ENCODE data around the gene NISCH. TPM values are rescaled to one million over a fixed set of nuclear protein-coding genes. Genes with fewer than 3 reads are reported as not detected.

Gene NISCH
- total RNA-seq, 1 experiment from 2014 or later = 62.2 TPM

GRCh38 chr3:52447512-52448355 lies 7.7 kb upstream of the NISCH start:
- Histone ChIP-seq H3K4me1 (peaks cover 37% of the 10 kb centered on the region), H3K36me3 (ENCODE audit: control insufficient read depth, insufficient read depth, low read length) (no peaks in the 10 kb centered on the region), H3K4me3 (ENCODE audit: low read depth, low read length) (no peak overlapping the region), H3K9me3 (no peaks in the 10 kb centered on the region), H3K27me3 (replicated peaks; ENCODE audit: control insufficient read depth, insufficient read depth, low read length) (no peaks in the 10 kb centered on the region)
- DNase-seq = no peak
- peaks cover 23% of the 10 kb centered on the region for H3K4me1 Mint-ChIP-seq (ENCODE audit: low read depth, unreplicated experiment)
- BruUV-seq (replicated peaks) = no TSS peak
- no peaks in the 10 kb centered on the region for H3K9me3 Mint-ChIP-seq (ENCODE audit: unreplicated experiment)
- ChIA-PET POLR2A (no interaction called here), CTCF (interaction anchor here (0.6 to 3.5 kb wide), 4 partner anchors 36 to 215 kb away, joined by 3 to 29 read pairs (median 3); no protein-coding TSS in a partner anchor)
- H3K27ac Mint-ChIP-seq (ENCODE audit: unreplicated experiment) = peak overlapping the region; percentile 75
- no peaks in the 10 kb centered on the region for H3K27me3 Mint-ChIP-seq (ENCODE audit: insufficient read depth, unreplicated experiment)
- intact Hi-C loops (cut with micrococcal nuclease; ENCODE audit: unreplicated experiment) = loop anchor here (1.0 kb wide), 2 partner anchors 19 to 35 kb away; no protein-coding TSS in a partner anchor
- H3K36me3 Mint-ChIP-seq (ENCODE audit: insufficient read depth, unreplicated experiment) = peaks cover 6% of the 10 kb centered on the region
- no peak for TF ChIP-seq CTCF (IDR thresholded peaks at IDR 0.05; ENCODE audit: insufficient read depth in 1 of 2, low read depth in 1 of 2, low read length in 1 of 2, severe bottlenecking in 1 of 2, unreplicated experiment in 1 of 2)
- no peak overlapping the region for H3K4me3 Mint-ChIP-seq (ENCODE audit: unreplicated experiment)

- ChIA-PET CTCF (no interaction called here), POLR2A (no interaction called here)
- Histone ChIP-seq H3K4me1 (peaks cover 62% of the 10 kb centered on the region), H3K36me3 (ENCODE audit: control insufficient read depth, insufficient read depth, low read length) (no peaks in the 10 kb centered on the region), H3K4me3 (ENCODE audit: low read depth, low read length) (no peak overlapping the region), H3K27me3 (replicated peaks; ENCODE audit: control insufficient read depth, insufficient read depth, low read length) (no peaks in the 10 kb centered on the region), H3K9me3 (no peaks in the 10 kb centered on the region)
- intact Hi-C loops (cut with micrococcal nuclease; ENCODE audit: unreplicated experiment) = loop anchor here (10.0 kb wide), 1 partner anchor 84 kb away; the partner anchor contains the start of genes NT5DC2 and UQCC5
- BruUV-seq (replicated peaks) = no TSS peak
- Mint-ChIP-seq H3K27me3 (ENCODE audit: insufficient read depth, unreplicated experiment) (no peaks in the 10 kb centered on the region), H3K4me3 (ENCODE audit: unreplicated experiment) (no peak overlapping the region), H3K27ac (ENCODE audit: unreplicated experiment) (peak overlapping the region; percentile 77), H3K36me3 (ENCODE audit: insufficient read depth, unreplicated experiment) (peaks cover 6% of the 10 kb centered on the region), H3K4me1 (ENCODE audit: low read depth, unreplicated experiment) (peaks cover 41% of the 10 kb centered on the region), H3K9me3 (ENCODE audit: unreplicated experiment) (no peaks in the 10 kb centered on the region)
- no peak for DNase-seq
- no peak for TF ChIP-seq CTCF (IDR thresholded peaks at IDR 0.05; ENCODE audit: insufficient read depth in 1 of 2, low read depth in 1 of 2, low read length in 1 of 2, severe bottlenecking in 1 of 2, unreplicated experiment in 1 of 2)
Observed at GRCh38 chr3:52450489-52451236, 4.7 kb upstream of the NISCH start.
